Superior temporal gyrus (tissue), 1 donor: ENCODE results near the gene SUPT20HL1.

Experiments
- DNase-seq: peaks from one replicate; pipeline ENCODE4 v3.0.0-alpha.2; 2016; ENCODE audit errors: extremely low spot score

The SUPT20HL1 gene

GRCh38 chrX:24396236-24396930, 35.9 kb downstream of the SUPT20HL1 start:
- DNase-seq: peak; percentile 21

- no peak for DNase-seq
These were observed 36.5 kb downstream of the SUPT20HL1 start for GRCh38 chrX:24396931-24397279.

- no peak for DNase-seq
These were observed 38.3 kb downstream of the SUPT20HL1 start for GRCh38 chrX:24398766-24399165.

- no peak for DNase-seq
These were observed 39.1 kb downstream of the SUPT20HL1 start for GRCh38 chrX:24399550-24399949.

GRCh38 chrX:24405959-24406358, 45.5 kb downstream of the SUPT20HL1 start:
- no peak for DNase-seq
